WTC11 (cell line): ENCODE data around the gene ZNF10. TPM values are rescaled to one million over a fixed set of nuclear protein-coding genes. Genes with fewer than 3 reads are reported as not detected.

Source experiments
- ATAC-seq: fragments of 200-7000 bp; cut with Tn5 transposase; 2 replicates; pipeline ENCODE4 v1.10.0; 2021; ENCODE audit warnings: mild to moderate bottlenecking, moderate library complexity
- CTCF ChIA-PET: fragments of 300-600 bp; sonication (Branson Sonifier 250); formaldehyde crosslinking; loops from one replicate; lab custom pipeline; 2021; ENCODE audit warnings: antibody characterized with exemption; lab: Charles Lee
- POLR2A ChIA-PET: fragments of 350-600 bp; sonication (Branson Sonifier 250); formaldehyde crosslinking; loops from one replicate; lab custom pipeline; 2021; ENCODE audit warnings: antibody characterized with exemption; lab: Charles Lee
- DNase-seq: peaks from one replicate; pipeline ENCODE4 v3.0.0; 2021; ENCODE audit warnings: low spot score
- H3K27ac Mint-ChIP-seq: 2 replicates; pipeline ENCODE4 v1.8.0; 2021; ENCODE audit warnings: mixed read lengths
- H3K27me3 Mint-ChIP-seq: 2 replicates; pipeline ENCODE4 v1.8.0; 2021; ENCODE audit warnings: low read depth, mild to moderate bottlenecking, moderate library complexity, mixed read lengths
- H3K36me3 Mint-ChIP-seq: 2 replicates; pipeline ENCODE4 v1.8.0; 2021; ENCODE audit warnings: mixed read lengths
- H3K4me1 Mint-ChIP-seq: 2 replicates; pipeline ENCODE4 v1.8.0; 2022; ENCODE audit warnings: mixed read lengths
- H3K4me3 Mint-ChIP-seq: 2 replicates; pipeline ENCODE4 v1.8.0; 2021; ENCODE audit warnings: mild to moderate bottlenecking, moderate library complexity, mixed read lengths
- H3K9me3 Mint-ChIP-seq: 2 replicates; pipeline ENCODE4 v1.8.0; 2021; ENCODE audit warnings: mixed read lengths
- AR ChIP-seq: fragments of 250-450 bp; sonication (Bioruptor Pico); IDR thresholded peaks from 2 replicates; pipeline ENCODE4 v1.9.0; 2021; ENCODE audit warnings: mild to moderate bottlenecking
- ATF3 ChIP-seq: sonication (generic); formaldehyde crosslinking; conservative IDR thresholded peaks from 2 replicates; pipeline ENCODE4 v1.8.1; 2022; ENCODE audit warnings: mild to moderate bottlenecking, missing genetic modification reagents
- CREM ChIP-seq: sonication (generic); formaldehyde crosslinking; IDR thresholded peaks from 2 replicates; pipeline ENCODE4 v1.8.1; 2022; ENCODE audit warnings: mild to moderate bottlenecking, missing genetic modification reagents, moderate library complexity
- E2F5 ChIP-seq: sonication (generic); formaldehyde crosslinking; IDR thresholded peaks from 2 replicates; pipeline ENCODE4 v1.8.1; 2022; ENCODE audit warnings: mild to moderate bottlenecking, moderate library complexity, missing genetic modification reagents
- EMX1 ChIP-seq: fragments of 250-450 bp; sonication (Bioruptor Pico); IDR thresholded peaks from 2 replicates; pipeline ENCODE4 v1.8.0; 2021; ENCODE audit warnings: mild to moderate bottlenecking
- ETV6 ChIP-seq: sonication (generic); formaldehyde crosslinking; IDR thresholded peaks from 2 replicates; pipeline ENCODE4 v1.8.1; 2022; ENCODE audit warnings: mild to moderate bottlenecking, missing genetic modification reagents
- FOXK1 ChIP-seq: sonication (generic); formaldehyde crosslinking; IDR thresholded peaks from 2 replicates; pipeline ENCODE4 v1.8.0; 2022; ENCODE audit warnings: mild to moderate bottlenecking, moderate library complexity, missing genetic modification reagents
- FOXP1 ChIP-seq: sonication (generic); formaldehyde crosslinking; IDR thresholded peaks from 2 replicates; pipeline ENCODE4 v1.8.0; 2022; ENCODE audit warnings: missing genetic modification reagents, mild to moderate bottlenecking, moderate library complexity, borderline replicate concordance
- GRHL2 ChIP-seq: fragments of 250-450 bp; sonication (Bioruptor Pico); IDR thresholded peaks from 2 replicates; pipeline ENCODE4 v1.8.0; 2022; ENCODE audit warnings: mild to moderate bottlenecking, moderate library complexity; ENCODE audit not compliant: insufficient replicate concordance, severe bottlenecking
- JAZF1 ChIP-seq: fragments of 250-450 bp; sonication (Bioruptor Pico); IDR thresholded peaks from 2 replicates; pipeline ENCODE4 v1.9.0; 2021; ENCODE audit warnings: moderate library complexity, mild to moderate bottlenecking, inconsistent platforms
- MXD4 ChIP-seq: fragments of 250-450 bp; sonication (Bioruptor Pico); IDR thresholded peaks from 2 replicates; pipeline ENCODE4 v1.8.0; 2021; ENCODE audit warnings: mild to moderate bottlenecking, moderate library complexity, borderline replicate concordance
- PRRX2 ChIP-seq: fragments of 250-450 bp; sonication (Bioruptor Pico); IDR thresholded peaks from 2 replicates; pipeline ENCODE4 v1.8.0; 2021; ENCODE audit warnings: mild to moderate bottlenecking
- RORB ChIP-seq: fragments of 250-450 bp; sonication (Bioruptor Pico); IDR thresholded peaks from 2 replicates; pipeline ENCODE4 v1.9.0; 2021; ENCODE audit warnings: mild to moderate bottlenecking
- SMAD4 ChIP-seq: sonication (generic); formaldehyde crosslinking; IDR thresholded peaks from 2 replicates; pipeline ENCODE4 v1.8.0; 2022; ENCODE audit warnings: mild to moderate bottlenecking, missing genetic modification reagents
- SP1 ChIP-seq: sonication (generic); formaldehyde crosslinking; conservative IDR thresholded peaks from 2 replicates; pipeline ENCODE4 v1.8.1; 2022; ENCODE audit warnings: missing genetic modification reagents
- USF1 ChIP-seq: sonication (generic); formaldehyde crosslinking; IDR thresholded peaks from 2 replicates; pipeline ENCODE4 v1.8.0; 2022; ENCODE audit warnings: mild to moderate bottlenecking, missing genetic modification reagents
- ZBTB21 ChIP-seq: sonication (generic); formaldehyde crosslinking; IDR thresholded peaks from 2 replicates; pipeline ENCODE4 v1.8.1; 2023; ENCODE audit warnings: mild to moderate bottlenecking, missing genetic modification reagents, borderline replicate concordance
- ZNF121 ChIP-seq: sonication (generic); formaldehyde crosslinking; IDR thresholded peaks from 2 replicates; pipeline ENCODE4 v1.8.0; 2023; ENCODE audit warnings: missing genetic modification reagents
- ZNF219 ChIP-seq: sonication (generic); formaldehyde crosslinking; IDR thresholded peaks from 2 replicates; pipeline ENCODE4 v1.8.0; 2023; ENCODE audit warnings: missing genetic modification reagents, mild to moderate bottlenecking, borderline replicate concordance
- ZNF232 ChIP-seq: sonication (generic); formaldehyde crosslinking; IDR thresholded peaks from 2 replicates; pipeline ENCODE4 v1.8.0; 2022; ENCODE audit warnings: mild to moderate bottlenecking, missing genetic modification reagents
- ZNF281 ChIP-seq: sonication (generic); formaldehyde crosslinking; IDR thresholded peaks from 2 replicates; pipeline ENCODE4 v1.8.0; 2023; ENCODE audit warnings: mild to moderate bottlenecking, missing genetic modification reagents
- ZNF416 ChIP-seq: fragments of 250-450 bp; sonication (Bioruptor Pico); IDR thresholded peaks from 2 replicates; pipeline ENCODE4 v1.9.0; 2021; ENCODE audit warnings: mild to moderate bottlenecking, inconsistent platforms
- ZNF423 ChIP-seq: fragments of 250-450 bp; sonication (Bioruptor Pico); IDR thresholded peaks from 2 replicates; pipeline ENCODE4 v2.1.2; 2022; ENCODE audit warnings: mild to moderate bottlenecking, moderate library complexity
- ZNF512 ChIP-seq: sonication (generic); formaldehyde crosslinking; IDR thresholded peaks from 2 replicates; pipeline ENCODE4 v1.8.1; 2022; ENCODE audit warnings: missing genetic modification reagents, borderline replicate concordance
- ZNF671 ChIP-seq: fragments of 250-450 bp; sonication (Bioruptor Pico); IDR thresholded peaks from 2 replicates; pipeline ENCODE4 v1.8.0; 2021; ENCODE audit warnings: mild to moderate bottlenecking
- total RNA-seq: library from RNA; stranded (reverse); gene quantifications from 3 replicates; pipeline ENCODE4 v1.2.3, GENCODE V29; 2021

Gene ZNF10
- total RNA-seq, 1 experiment from 2014 or later = 10.5 TPM

GRCh38 chr12:133190176-133190575 is 59.7 kb downstream of the ZNF10 start (continued):
- TF ChIP-seq ZNF423 (CRISPR knock-in tag) (no peak), ZNF232 (CRISPR knock-in tag) (no peak), ZNF121 (CRISPR knock-in tag) (no peak), FOXP1 (CRISPR knock-in tag) (no peak), FOXK1 (CRISPR knock-in tag) (no peak), ATF3 (no peak), SMAD4 (CRISPR knock-in tag) (no peak), MXD4 (CRISPR knock-in tag) (no peak), ZNF416 (CRISPR knock-in tag) (no peak), JAZF1 (CRISPR knock-in tag) (no peak)
- TF ChIP-seq, all 79 proteins: peak for 0

- H3K4me3 Mint-ChIP-seq = no peak overlapping the region
- ChIA-PET POLR2A (no interaction called here), CTCF (no interaction called here)
- no peak overlapping the region for H3K27ac Mint-ChIP-seq
- TF ChIP-seq ZNF512 (CRISPR knock-in tag) = no peak
- no peak for TF ChIP-seq GRHL2 (CRISPR knock-in tag)
- no peak for TF ChIP-seq ZNF232 (CRISPR knock-in tag)
- TF ChIP-seq E2F5 (CRISPR knock-in tag) = no peak
- no peak for TF ChIP-seq ETV6 (CRISPR knock-in tag)
- no peak for TF ChIP-seq AR (CRISPR knock-in tag)
- TF ChIP-seq SP1 (CRISPR knock-in tag) = no peak
- no peak for TF ChIP-seq PRRX2
- no peak for TF ChIP-seq CREM (CRISPR knock-in tag)
- no peak for TF ChIP-seq ZBTB21 (CRISPR knock-in tag)
- TF ChIP-seq RORB (CRISPR knock-in tag) = no peak
- no peak for TF ChIP-seq EMX1 (CRISPR knock-in tag)
- TF ChIP-seq ZNF281 = no peak
- no peak for TF ChIP-seq USF1 (CRISPR knock-in tag)
- TF ChIP-seq ZNF671 (CRISPR knock-in tag) = no peak
- no peak for TF ChIP-seq ZNF219 (CRISPR knock-in tag)
- no peak for TF ChIP-seq ZNF423 (CRISPR knock-in tag)
- no peaks in the 10 kb centered on the region for H3K27me3 Mint-ChIP-seq
- peaks cover 71% of the 10 kb centered on the region for H3K9me3 Mint-ChIP-seq
- no peaks in the 10 kb centered on the region for H3K4me1 Mint-ChIP-seq
- peaks cover 91% of the 10 kb centered on the region for H3K36me3 Mint-ChIP-seq
- ATAC-seq (no peak), DNase-seq (no peak)
These were observed 62.4 kb downstream of the ZNF10 start for GRCh38 chr12:133192847-133193246.
